Measurements from ENCODE around the gene KPNA6. TPM values are rescaled to one million over a fixed set of nuclear protein-coding genes. Genes with fewer than 3 reads are reported as not detected.
A peak's percentile ranks its signal among the peaks of the same experiment; 100 is the strongest.
"Not testable (repeated sequence)": the region's sequence is repeated elsewhere in the genome, so short reads cannot be mapped to it uniquely, and the experiment has no call there.

Gene KPNA6
- 10 to 100 TPM; 23.4 to 44.6 (median 34.0) TPM for total RNA-seq
- long read RNA-seq: 0 reads

GRCh38 chr1:32107742-32108661, at the start of gene KPNA6:
TSS of gene KPNA6 (plus strand) at chr1:32108056. CDS start at chr1:32108131, 75 bp downstream.
- TF ChIP-seq CTCF (IDR thresholded peaks at IDR 0.05) (no peak), POLR2A (IDR thresholded peaks at IDR 0.05) (no peak)

GRCh38 chr1:32060914-32061313, 46.9 kb upstream of the KPNA6 start:
- ATAC-seq (no peak), DNase-seq (no peak)
- no peaks in the 10 kb centered on the region for H3K27me3 ChIP-seq
- H3K4me1 ChIP-seq: peaks cover 0 to 6% (median 2%) of the 10 kb centered on the region in 4 donors
- no peak overlapping the region for H3K27ac ChIP-seq
- no peaks in the 10 kb centered on the region for H3K9me3 ChIP-seq
- intact Hi-C loops (cut with DNase I): no loop called here
- peaks cover 2 to 37% (median 14%) of the 10 kb centered on the region in 4 donors for H3K36me3 ChIP-seq
- TF ChIP-seq POLR2A (IDR thresholded peaks at IDR 0.05) (no peak), CTCF (IDR thresholded peaks at IDR 0.05) (no peak)
- no peak overlapping the region for H3K4me3 ChIP-seq

More at GRCh38 chr1:32107742-32108661, at the start of gene KPNA6:
- intact Hi-C loops (cut with DNase I): no loop called here
- peak; percentile 79 to 87 (median 81) for ATAC-seq
- DNase-seq: peak; percentile 80 to 92 (median 88)
- Histone ChIP-seq H3K4me3 (peak within 1 kb of the TSS; percentile 59 to 87 (median 73)), H3K36me3 (no peaks in the 10 kb centered on the region), H3K27ac (peak within 1 kb of the TSS; percentile 75 to 92 (median 89)), H3K27me3 (no peaks in the 10 kb centered on the region), H3K4me1 (peaks cover 0 to 39% (median 17%) of the 10 kb centered on the region in 4 donors), H3K9me3 (no peaks in the 10 kb centered on the region)
- whole genome bisulfite sequencing (ENCODE audit: insufficient coverage, low coverage, low lambda C conversion rate, missing lambda C conversion rate): 0% methylated on average over 21 of the region's 45 CpGs

GRCh38 chr1:32062867-32063230, 45.0 kb upstream of the KPNA6 start:
- ATAC-seq (no peak), DNase-seq (no peak)
- Histone ChIP-seq H3K36me3 (peaks cover 2 to 30% (median 14%) of the 10 kb centered on the region in 4 donors), H3K27me3 (no peaks in the 10 kb centered on the region), H3K27ac (no peak overlapping the region), H3K4me3 (no peak overlapping the region), H3K4me1 (peaks cover 0 to 16% (median 2%) of the 10 kb centered on the region in 4 donors), H3K9me3 (no peaks in the 10 kb centered on the region)
- no peak for TF ChIP-seq CTCF (IDR thresholded peaks at IDR 0.05)
- no peak for TF ChIP-seq POLR2A (IDR thresholded peaks at IDR 0.05)
- intact Hi-C loops (cut with DNase I): no loop called here
- 89% methylated on average over 4 of the region's 4 CpGs for WGBS (ENCODE audit: insufficient coverage, low coverage, low lambda C conversion rate, missing lambda C conversion rate)

- DNase-seq (no peak), ATAC-seq (peak; percentile 45 to 65 (median 61))
- no peak for TF ChIP-seq POLR2A (IDR thresholded peaks at IDR 0.05)
- TF ChIP-seq CTCF (IDR thresholded peaks at IDR 0.05): peak; percentile 42 to 60 (median 50)
- Histone ChIP-seq H3K9me3 (no peaks in the 10 kb centered on the region), H3K27me3 (no peaks in the 10 kb centered on the region), H3K4me3 (no peak overlapping the region), H3K4me1 (peaks cover 0 to 16% (median 2%) of the 10 kb centered on the region in 4 donors), H3K36me3 (peaks cover 2 to 29% (median 14%) of the 10 kb centered on the region in 4 donors), H3K27ac (no peak overlapping the region)
- intact Hi-C loops (cut with DNase I): no loop called here
- 33% methylated on average over 1 of the region's 1 CpG for WGBS (ENCODE audit: insufficient coverage, low coverage, low lambda C conversion rate, missing lambda C conversion rate)
Observed at GRCh38 chr1:32063261-32063681, 44.6 kb upstream of the KPNA6 start.

GRCh38 chr1:32065613-32066488, 42.0 kb upstream of the KPNA6 start:
- H3K4me3 ChIP-seq; intact Hi-C loops (cut with DNase I); H3K9me3 ChIP-seq; H3K27me3 ChIP-seq; DNase-seq; H3K36me3 ChIP-seq: not testable (repeated sequence)
- peak in 3 of 4 donors; percentile 16 to 42 (median 28) for ATAC-seq
- Histone ChIP-seq H3K27ac (peak overlapping the region in 1 of 3 donors; percentile 9), H3K4me1 (peaks cover 0 to 16% (median 2%) of the 10 kb centered on the region in 4 donors)
- 61% methylated on average over 21 of the region's 21 CpGs for WGBS (ENCODE audit: insufficient coverage, low coverage, low lambda C conversion rate, missing lambda C conversion rate)
